A673 (cell line): Measurements from ENCODE around the gene THSD7B. TPM values are rescaled to one million over a fixed set of nuclear protein-coding genes. Genes with fewer than 3 reads are reported as not detected.

Source experiments
- BruUV-seq: library from RNA; stranded (reverse); fragments of 400-500 nt; replicated peaks from 2 replicates; lab custom pipeline; 2021; lab: Mats Ljungman, UMichigan
- CTCF ChIA-PET: fragments of 300-600 bp; sonication (Branson Sonifier 250); formaldehyde crosslinking; loops from one replicate; lab custom pipeline; 2022; ENCODE audit warnings: antibody characterized with exemption; lab: Charles Lee
- POLR2A ChIA-PET: fragments of 300-600 bp; sonication (Branson Sonifier 250); formaldehyde crosslinking; loops from one replicate; lab custom pipeline; 2022; ENCODE audit warnings: antibody characterized with exemption; ENCODE audit not compliant: low non-redundant PET; lab: Charles Lee
- DNase-seq: peaks from one replicate; pipeline ENCODE4 v3.0.0-alpha.2; 2015; ENCODE audit warnings: low spot score
- H3K27ac ChIP-seq: fragments of 200-600 bp; sonication (generic); 2 replicates; pipeline ENCODE4 v1.5.1; 2016; ENCODE audit warnings: mixed run types, low read depth, mild to moderate bottlenecking, mixed read lengths, antibody characterized with exemption, low read length; ENCODE audit not compliant: poor library complexity, severe bottlenecking
- H3K27me3 ChIP-seq: fragments of 200-600 bp; sonication (generic); replicated peaks from 2 replicates; pipeline ENCODE4 v1.6.1; 2017; ENCODE audit warnings: mixed run types, low read depth, mild to moderate bottlenecking, mixed read lengths, antibody characterized with exemption, low read length; ENCODE audit not compliant: insufficient read depth, poor library complexity
- H3K36me3 ChIP-seq: fragments of 200-600 bp; sonication (generic); 2 replicates; pipeline ENCODE4 v1.6.1; 2016; ENCODE audit warnings: mixed run types, mild to moderate bottlenecking, mixed read lengths, antibody characterized with exemption, low read length; ENCODE audit not compliant: insufficient read depth, poor library complexity, severe bottlenecking
- H3K4me1 ChIP-seq: fragments of 200-600 bp; sonication (generic); 2 replicates; pipeline ENCODE4 v1.6.1; 2017; ENCODE audit warnings: mixed run types, mild to moderate bottlenecking, mixed read lengths, antibody characterized with exemption, low read length; ENCODE audit not compliant: insufficient read depth, poor library complexity, severe bottlenecking
- H3K4me3 ChIP-seq: fragments of 200-600 bp; sonication (generic); 2 replicates; pipeline ENCODE4 v1.5.1; 2016; ENCODE audit warnings: low read depth, mixed run types, mild to moderate bottlenecking, mixed read lengths, low read length; ENCODE audit not compliant: poor library complexity, severe bottlenecking
- H3K9me3 ChIP-seq: fragments of 200-600 bp; sonication (generic); 2 replicates; pipeline ENCODE4 v1.6.1; 2016; ENCODE audit warnings: mixed run types, low read depth, mild to moderate bottlenecking, mixed read lengths, antibody characterized with exemption, low read length; ENCODE audit not compliant: poor library complexity, severe bottlenecking
- EZH2 ChIP-seq: fragments of 200-600 bp; sonication (generic); IDR thresholded peaks from 2 replicates; pipeline ENCODE4 v1.6.1; 2017; ENCODE audit warnings: borderline replicate concordance, low read depth, mild to moderate bottlenecking, mixed read lengths, antibody characterized with exemption, low read length; ENCODE audit not compliant: poor library complexity, severe bottlenecking
- intact Hi-C: fragments of 100-400 bp; cut with micrococcal nuclease; formaldehyde crosslinking; loops from one replicate; pipeline ENCODE4 v1.10.0; 2022; ENCODE audit not compliant: unreplicated experiment
- total RNA-seq: library from RNA; stranded (reverse); gene quantifications from 2 replicates; pipeline ENCODE4 v1.2.3, GENCODE V29; 2021
- TF ChIP-seq, protein P1 (sequence below): fragments of 300-800, 200-600 bp; sonication (generic); conservative IDR thresholded peaks from 2 replicates; pipeline ENCODE4 v1.5.1; 2017; ENCODE audit warnings: low read depth, mild to moderate bottlenecking, antibody characterized with exemption, low read length, moderate library complexity, mixed read lengths

The THSD7B gene
- total RNA-seq, 1 experiment from 2014 or later = not detected

DNA sequence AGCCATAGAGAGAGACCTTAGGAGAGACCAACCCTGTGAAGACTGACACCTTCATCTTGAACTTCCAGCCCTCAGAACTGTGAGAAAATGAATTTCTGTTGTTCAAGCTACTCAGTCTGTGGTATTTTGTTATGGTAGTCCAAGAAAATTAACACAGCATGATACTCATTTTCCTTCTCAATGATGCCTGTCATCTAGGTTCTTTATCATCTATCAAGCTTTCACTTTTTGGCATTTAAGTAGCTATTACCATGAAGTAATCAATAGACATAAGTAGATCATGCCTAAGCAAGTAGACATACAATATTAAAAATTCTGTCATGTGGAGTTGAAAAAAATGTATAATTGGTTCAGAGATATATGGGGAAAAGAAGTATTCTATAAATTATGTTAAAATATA lies 444.7 kb downstream of the THSD7B start:
- no peak overlapping the region for H3K27ac ChIP-seq
- TF ChIP-seq EZH2 = no peak
- TF ChIP-seq, protein P1, sequence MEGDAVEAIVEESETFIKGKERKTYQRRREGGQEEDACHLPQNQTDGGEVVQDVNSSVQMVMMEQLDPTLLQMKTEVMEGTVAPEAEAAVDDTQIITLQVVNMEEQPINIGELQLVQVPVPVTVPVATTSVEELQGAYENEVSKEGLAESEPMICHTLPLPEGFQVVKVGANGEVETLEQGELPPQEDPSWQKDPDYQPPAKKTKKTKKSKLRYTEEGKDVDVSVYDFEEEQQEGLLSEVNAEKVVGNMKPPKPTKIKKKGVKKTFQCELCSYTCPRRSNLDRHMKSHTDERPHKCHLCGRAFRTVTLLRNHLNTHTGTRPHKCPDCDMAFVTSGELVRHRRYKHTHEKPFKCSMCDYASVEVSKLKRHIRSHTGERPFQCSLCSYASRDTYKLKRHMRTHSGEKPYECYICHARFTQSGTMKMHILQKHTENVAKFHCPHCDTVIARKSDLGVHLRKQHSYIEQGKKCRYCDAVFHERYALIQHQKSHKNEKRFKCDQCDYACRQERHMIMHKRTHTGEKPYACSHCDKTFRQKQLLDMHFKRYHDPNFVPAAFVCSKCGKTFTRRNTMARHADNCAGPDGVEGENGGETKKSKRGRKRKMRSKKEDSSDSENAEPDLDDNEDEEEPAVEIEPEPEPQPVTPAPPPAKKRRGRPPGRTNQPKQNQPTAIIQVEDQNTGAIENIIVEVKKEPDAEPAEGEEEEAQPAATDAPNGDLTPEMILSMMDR = no peak
- no peak overlapping the region for H3K4me3 ChIP-seq
- no peaks in the 10 kb centered on the region for H3K9me3 ChIP-seq
- ChIA-PET CTCF (no interaction called here), POLR2A (no interaction called here)
- DNase-seq = no peak
- no peaks in the 10 kb centered on the region for H3K27me3 ChIP-seq
- intact Hi-C loops = no loop called here
- no TSS peak for BruUV-seq
- no peaks in the 10 kb centered on the region for H3K4me1 ChIP-seq
- H3K36me3 ChIP-seq = no peaks in the 10 kb centered on the region

DNA sequence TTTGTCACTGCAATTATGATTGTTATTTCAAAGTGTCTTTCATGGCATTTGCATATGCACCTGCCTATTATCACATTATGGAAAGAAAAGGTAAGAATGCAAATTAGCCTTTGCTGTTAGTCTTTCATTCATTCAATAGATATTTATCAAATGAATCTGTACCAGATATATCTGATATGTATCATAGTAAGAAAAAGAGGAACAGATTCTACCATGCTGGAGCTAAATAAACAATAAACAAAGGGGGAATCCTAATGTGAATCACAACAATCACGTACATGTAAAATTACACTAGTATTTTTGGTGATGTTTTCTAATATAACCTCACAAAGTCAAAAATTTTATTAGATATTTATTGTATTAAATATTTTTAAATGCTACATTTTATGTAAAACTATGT lies 446.4 kb downstream of the THSD7B start:
- TF ChIP-seq, protein P1 = no peak
- no peak for TF ChIP-seq EZH2
- intact Hi-C loops = no loop called here
- H3K4me3 ChIP-seq = no peak overlapping the region
- H3K9me3 ChIP-seq = no peaks in the 10 kb centered on the region
- no peaks in the 10 kb centered on the region for H3K4me1 ChIP-seq
- H3K36me3 ChIP-seq = no peaks in the 10 kb centered on the region
- POLR2A ChIA-PET = no interaction called here
- H3K27me3 ChIP-seq = no peaks in the 10 kb centered on the region
- no TSS peak for BruUV-seq
- CTCF ChIA-PET = no interaction called here
- DNase-seq = no peak
- no peak overlapping the region for H3K27ac ChIP-seq

DNA sequence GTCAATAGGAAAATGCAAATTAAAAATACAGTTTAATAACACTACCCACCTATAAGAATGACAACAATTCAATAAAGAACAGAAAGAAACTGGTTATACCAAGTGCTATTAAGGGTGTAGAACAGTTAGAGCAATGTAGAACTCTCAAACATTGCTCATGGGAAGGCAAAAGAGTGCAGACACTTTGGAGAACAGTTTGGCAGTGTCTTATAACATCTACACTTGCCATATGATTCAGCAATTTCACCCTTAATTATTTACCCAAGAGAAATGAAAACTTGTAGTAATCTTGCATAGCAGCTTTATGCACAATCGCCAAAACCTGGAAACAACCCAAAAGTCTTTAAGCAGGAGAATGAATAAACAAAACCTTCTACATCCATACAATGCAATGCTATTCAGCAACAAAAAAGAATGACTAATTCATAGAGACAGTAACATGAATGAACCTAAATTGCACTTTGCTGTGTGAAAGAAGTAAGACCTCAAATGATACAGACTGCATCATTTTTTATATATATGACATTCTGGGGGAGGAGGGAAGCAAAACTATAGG lies 455.2 kb downstream of the THSD7B start:
- Histone ChIP-seq H3K4me1 (no peaks in the 10 kb centered on the region), H3K27ac (no peak overlapping the region), H3K4me3 (no peak overlapping the region), H3K27me3 (no peaks in the 10 kb centered on the region), H3K9me3 (no peaks in the 10 kb centered on the region), H3K36me3 (no peaks in the 10 kb centered on the region)
- no TSS peak for BruUV-seq
- CTCF ChIA-PET = no interaction called here
- no peak for TF ChIP-seq EZH2
- POLR2A ChIA-PET = no interaction called here
- DNase-seq = no peak
- intact Hi-C loops = no loop called here
